HL-60 (cell line): Measurements from ENCODE around the gene ELOVL4.

ENCODE experiments used
- CTCF ChIP-seq: IDR thresholded peaks from one replicate; pipeline ENCODE4 v1.5.1; 2011; ENCODE audit warnings: low read length, control low read depth, inconsistent platforms; ENCODE audit not compliant: insufficient read depth
- GABPA ChIP-seq: IDR thresholded peaks from 2 replicates; pipeline ENCODE4 v1.6.1; 2012; ENCODE audit warnings: low read depth
- POLR2AphosphoS5 ChIP-seq: IDR thresholded peaks from 2 replicates; pipeline ENCODE4 v1.6.1; 2012; ENCODE audit warnings: low read depth
- TF ChIP-seq, protein P1 (sequence below): IDR thresholded peaks from 2 replicates; pipeline ENCODE4 v1.6.1; 2012; ENCODE audit warnings: low read depth; ENCODE audit not compliant: insufficient replicate concordance

- TF ChIP-seq POLR2AphosphoS5 (no peak), CTCF (no peak), GABPA (no peak)
- TF ChIP-seq, protein P1, sequence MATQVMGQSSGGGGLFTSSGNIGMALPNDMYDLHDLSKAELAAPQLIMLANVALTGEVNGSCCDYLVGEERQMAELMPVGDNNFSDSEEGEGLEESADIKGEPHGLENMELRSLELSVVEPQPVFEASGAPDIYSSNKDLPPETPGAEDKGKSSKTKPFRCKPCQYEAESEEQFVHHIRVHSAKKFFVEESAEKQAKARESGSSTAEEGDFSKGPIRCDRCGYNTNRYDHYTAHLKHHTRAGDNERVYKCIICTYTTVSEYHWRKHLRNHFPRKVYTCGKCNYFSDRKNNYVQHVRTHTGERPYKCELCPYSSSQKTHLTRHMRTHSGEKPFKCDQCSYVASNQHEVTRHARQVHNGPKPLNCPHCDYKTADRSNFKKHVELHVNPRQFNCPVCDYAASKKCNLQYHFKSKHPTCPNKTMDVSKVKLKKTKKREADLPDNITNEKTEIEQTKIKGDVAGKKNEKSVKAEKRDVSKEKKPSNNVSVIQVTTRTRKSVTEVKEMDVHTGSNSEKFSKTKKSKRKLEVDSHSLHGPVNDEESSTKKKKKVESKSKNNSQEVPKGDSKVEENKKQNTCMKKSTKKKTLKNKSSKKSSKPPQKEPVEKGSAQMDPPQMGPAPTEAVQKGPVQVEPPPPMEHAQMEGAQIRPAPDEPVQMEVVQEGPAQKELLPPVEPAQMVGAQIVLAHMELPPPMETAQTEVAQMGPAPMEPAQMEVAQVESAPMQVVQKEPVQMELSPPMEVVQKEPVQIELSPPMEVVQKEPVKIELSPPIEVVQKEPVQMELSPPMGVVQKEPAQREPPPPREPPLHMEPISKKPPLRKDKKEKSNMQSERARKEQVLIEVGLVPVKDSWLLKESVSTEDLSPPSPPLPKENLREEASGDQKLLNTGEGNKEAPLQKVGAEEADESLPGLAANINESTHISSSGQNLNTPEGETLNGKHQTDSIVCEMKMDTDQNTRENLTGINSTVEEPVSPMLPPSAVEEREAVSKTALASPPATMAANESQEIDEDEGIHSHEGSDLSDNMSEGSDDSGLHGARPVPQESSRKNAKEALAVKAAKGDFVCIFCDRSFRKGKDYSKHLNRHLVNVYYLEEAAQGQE, result no peak
These were observed 52.4 kb downstream of the ELOVL4 start for GRCh38 chr6:79894939-79895338.
